NT2/D1 (cell line): ENCODE results near the gene RUFY3.
A peak's percentile ranks its signal among the peaks of the same experiment; 100 is the strongest.
"Not testable (repeated sequence)": the region's sequence is repeated elsewhere in the genome, so short reads cannot be mapped to it uniquely, and the experiment has no call there.

Experiments used
- DNase-seq: peaks from one replicate; pipeline ENCODE4 v3.0.0-alpha.2; 2011; ENCODE audit warnings: low read depth, low spot score
- H3K27me3 ChIP-seq: 2 replicates; pipeline ENCODE4 v1.6.0; 2011; ENCODE audit warnings: mild to moderate bottlenecking; ENCODE audit not compliant: insufficient read length, insufficient read depth
- H3K36me3 ChIP-seq: 2 replicates; pipeline ENCODE4 v1.6.1; 2011; ENCODE audit warnings: mild to moderate bottlenecking, low read length, mixed read lengths; ENCODE audit not compliant: insufficient read depth, insufficient read length
- H3K4me1 ChIP-seq: 2 replicates; pipeline ENCODE4 v1.5.1; 2011; ENCODE audit not compliant: insufficient read depth, insufficient read length
- H3K4me3 ChIP-seq: 2 replicates; pipeline ENCODE4 v1.5.1; 2011; ENCODE audit warnings: low read depth; ENCODE audit not compliant: insufficient read length
- H3K9ac ChIP-seq: 2 replicates; pipeline ENCODE4 v1.6.0; 2011; ENCODE audit warnings: low read depth; ENCODE audit not compliant: insufficient read length
- H3K9me3 ChIP-seq: 2 replicates; pipeline ENCODE4 v1.5.1; 2011; ENCODE audit warnings: mild to moderate bottlenecking, low read length; ENCODE audit not compliant: insufficient read depth
- SUZ12 ChIP-seq: IDR thresholded peaks from 2 replicates; pipeline ENCODE4 v1.6.1; 2011; ENCODE audit not compliant: insufficient read length, insufficient read depth; ENCODE audit errors: extremely low read depth
- YY1 ChIP-seq: IDR thresholded peaks from 2 replicates; pipeline ENCODE4 v1.6.1; 2011; ENCODE audit not compliant: insufficient read length, insufficient read depth
- ZNF274 ChIP-seq: IDR thresholded peaks from 2 replicates; pipeline ENCODE4 v1.6.1; 2011; ENCODE audit warnings: mild to moderate bottlenecking, low read depth, low read length

The RUFY3 gene

DNA sequence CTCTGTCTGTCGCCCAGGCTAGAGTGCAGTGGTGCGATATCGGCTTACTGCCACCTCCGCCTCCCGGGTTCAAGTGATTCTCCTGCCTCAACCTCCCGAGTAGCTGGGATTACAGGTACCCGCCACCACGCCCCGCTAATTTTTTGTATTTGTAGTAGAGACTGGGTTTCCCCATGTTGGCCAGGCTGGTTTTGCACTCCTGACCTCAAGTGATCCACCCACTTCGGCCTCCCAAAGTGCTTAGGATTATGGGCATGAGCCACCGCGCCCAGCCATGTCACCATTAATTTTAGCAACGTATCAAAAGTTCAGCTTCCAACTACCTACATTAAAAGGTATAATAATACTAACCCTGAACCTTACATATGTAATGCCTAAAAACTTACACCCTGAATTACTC lies 34.4 kb upstream of the RUFY3 start:
- no peaks in the 10 kb centered on the region for H3K9me3 ChIP-seq
- peaks cover 25% of the 10 kb centered on the region for H3K36me3 ChIP-seq
- H3K27me3 ChIP-seq, result no peaks in the 10 kb centered on the region
- TF ChIP-seq SUZ12, result no peak
- no peak for TF ChIP-seq ZNF274
- TF ChIP-seq YY1, result no peak
- no peaks in the 10 kb centered on the region for H3K4me1 ChIP-seq
- H3K9ac ChIP-seq, result peak overlapping the region; percentile 92
- H3K4me3 ChIP-seq, result peak overlapping the region; percentile 96
- no peak for DNase-seq

DNA sequence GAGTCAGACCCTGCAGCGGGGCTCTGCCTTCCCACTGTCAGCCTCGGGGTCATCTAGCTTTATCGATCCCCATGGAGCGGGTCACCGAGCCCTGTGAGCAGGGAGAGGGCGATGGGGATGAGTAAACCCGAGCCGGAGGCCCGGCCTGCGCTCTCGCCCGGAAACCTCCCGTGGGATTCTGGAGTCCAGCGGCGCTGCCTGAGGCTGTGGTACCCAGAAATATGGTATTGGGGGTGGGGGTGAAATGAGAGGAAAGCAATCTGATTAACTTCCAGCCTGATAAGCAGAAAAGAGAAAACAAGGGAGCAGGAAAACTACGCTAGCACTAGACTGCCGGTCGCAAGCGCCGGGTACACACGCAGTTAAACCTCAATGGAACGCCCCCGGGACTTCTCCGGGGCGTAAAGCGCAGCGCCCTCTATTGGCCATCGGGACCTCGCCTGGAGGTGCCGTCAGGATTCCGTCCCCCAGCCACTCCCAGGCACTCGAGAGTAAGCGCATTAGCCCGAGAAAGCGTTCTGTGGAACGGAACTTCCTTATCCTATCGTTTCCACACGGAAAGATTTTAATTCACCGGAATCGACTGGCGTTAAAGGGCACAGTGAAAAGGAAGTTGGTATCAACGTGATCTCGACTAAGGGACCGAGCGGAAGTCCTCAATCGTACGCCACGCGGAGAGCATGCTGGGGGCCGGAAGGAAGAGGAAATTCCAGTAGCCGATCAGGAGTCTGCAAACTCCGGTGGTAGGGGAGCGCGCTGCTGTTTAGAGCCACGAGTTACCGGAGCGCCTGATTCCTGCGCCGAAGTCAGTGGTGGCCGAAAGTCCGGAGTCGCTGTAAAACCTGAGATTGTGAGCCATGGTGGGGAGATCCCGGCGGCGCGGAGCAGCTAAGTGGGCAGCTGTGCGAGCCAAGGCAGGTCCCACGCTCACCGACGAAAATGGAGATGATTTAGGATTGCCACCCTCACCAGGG lies 33.7 kb upstream of the RUFY3 start, which contains the start of gene UTP3:
TSS of gene UTP3 (plus strand) at position 712 of the 974 bp plus-strand sequence. CDS start at position 858, 146 bp downstream.
- Histone ChIP-seq H3K4me1 (no peaks in the 10 kb centered on the region), H3K9ac (peak within 1 kb of the TSS; percentile 97), H3K27me3 (no peaks in the 10 kb centered on the region), H3K4me3 (peak within 1 kb of the TSS; percentile 96), H3K36me3 (peaks cover 25% of the 10 kb centered on the region), H3K9me3 (no peaks in the 10 kb centered on the region)
- no peak for TF ChIP-seq SUZ12
- no peak for TF ChIP-seq YY1
- TF ChIP-seq ZNF274, result no peak
- DNase-seq, result peak; percentile 93

DNA sequence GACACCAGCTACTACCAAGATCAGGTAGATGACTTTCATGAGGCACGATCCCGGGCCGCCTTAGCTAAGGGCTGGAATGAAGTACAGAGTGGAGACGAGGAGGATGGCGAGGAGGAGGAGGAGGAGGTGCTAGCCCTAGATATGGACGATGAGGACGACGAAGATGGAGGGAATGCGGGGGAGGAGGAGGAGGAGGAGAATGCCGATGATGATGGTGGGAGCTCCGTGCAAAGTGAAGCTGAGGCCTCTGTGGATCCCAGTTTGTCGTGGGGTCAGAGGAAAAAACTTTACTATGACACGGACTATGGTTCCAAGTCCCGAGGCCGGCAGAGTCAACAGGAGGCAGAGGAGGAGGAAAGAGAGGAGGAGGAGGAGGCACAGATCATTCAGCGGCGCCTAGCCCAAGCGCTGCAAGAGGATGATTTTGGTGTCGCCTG lies 33.0 kb upstream of the RUFY3 start:
- H3K36me3 ChIP-seq, result peaks cover 25% of the 10 kb centered on the region
- H3K27me3 ChIP-seq, result no peaks in the 10 kb centered on the region
- H3K4me1 ChIP-seq, result no peaks in the 10 kb centered on the region
- H3K9me3 ChIP-seq, result no peaks in the 10 kb centered on the region
- TF ChIP-seq SUZ12, result no peak
- TF ChIP-seq ZNF274, result no peak
- TF ChIP-seq YY1, result no peak
- DNase-seq, result no peak
- peak overlapping the region; percentile 97 for H3K9ac ChIP-seq
- H3K4me3 ChIP-seq, result peak overlapping the region; percentile 96

DNA sequence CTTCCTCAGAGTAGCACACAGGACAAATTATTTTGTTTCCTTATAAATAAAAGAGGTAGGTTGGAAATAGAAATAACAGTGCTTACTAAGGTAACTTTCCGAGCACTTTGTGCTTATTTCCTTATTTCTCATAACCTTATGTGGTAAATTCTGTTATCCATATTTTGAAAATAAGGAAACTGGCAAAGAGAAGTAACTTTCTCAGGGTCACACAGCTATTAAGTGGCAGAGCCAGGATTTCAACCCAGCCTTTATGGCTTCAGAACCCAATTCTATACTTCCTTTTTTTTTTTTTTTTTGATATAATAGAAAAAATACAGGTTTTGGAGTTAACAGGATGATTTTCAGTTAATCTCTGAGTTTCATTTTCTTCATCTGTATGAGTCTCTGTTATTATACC lies 30.1 kb upstream of the RUFY3 start:
- H3K4me3 ChIP-seq, result no peak overlapping the region
- H3K9me3 ChIP-seq, result no peaks in the 10 kb centered on the region
- H3K9ac ChIP-seq, result no peak overlapping the region
- TF ChIP-seq SUZ12 (no peak), YY1 (no peak), ZNF274 (no peak)
- H3K36me3 ChIP-seq, result peaks cover 25% of the 10 kb centered on the region
- no peaks in the 10 kb centered on the region for H3K4me1 ChIP-seq
- DNase-seq, result no peak
- H3K27me3 ChIP-seq, result no peaks in the 10 kb centered on the region

DNA sequence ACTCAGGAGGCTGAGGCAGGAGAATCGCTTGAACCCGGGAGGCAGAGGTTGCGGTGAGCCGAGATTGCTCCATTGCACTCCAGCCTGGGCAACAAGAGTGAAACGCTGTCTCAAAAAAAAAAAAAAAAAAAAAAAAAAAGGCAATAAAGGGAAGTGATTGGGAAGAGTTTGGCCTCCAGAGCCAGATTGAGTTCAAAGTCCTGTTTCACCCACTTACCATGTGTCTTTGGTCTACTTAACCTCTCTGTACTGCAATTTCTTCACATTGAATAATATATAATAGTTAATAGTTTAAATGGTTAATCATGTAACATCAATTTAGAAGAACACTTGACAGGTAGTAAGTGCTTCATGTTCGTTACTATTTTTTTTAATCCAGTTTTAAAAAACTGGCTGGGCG lies 27.1 kb upstream of the RUFY3 start:
- H3K9me3 ChIP-seq, H3K4me3 ChIP-seq, H3K27me3 ChIP-seq, DNase-seq, H3K4me1 ChIP-seq, H3K9ac ChIP-seq: not testable (repeated sequence)
- H3K36me3 ChIP-seq, result peaks cover 19% of the 10 kb centered on the region

DNA sequence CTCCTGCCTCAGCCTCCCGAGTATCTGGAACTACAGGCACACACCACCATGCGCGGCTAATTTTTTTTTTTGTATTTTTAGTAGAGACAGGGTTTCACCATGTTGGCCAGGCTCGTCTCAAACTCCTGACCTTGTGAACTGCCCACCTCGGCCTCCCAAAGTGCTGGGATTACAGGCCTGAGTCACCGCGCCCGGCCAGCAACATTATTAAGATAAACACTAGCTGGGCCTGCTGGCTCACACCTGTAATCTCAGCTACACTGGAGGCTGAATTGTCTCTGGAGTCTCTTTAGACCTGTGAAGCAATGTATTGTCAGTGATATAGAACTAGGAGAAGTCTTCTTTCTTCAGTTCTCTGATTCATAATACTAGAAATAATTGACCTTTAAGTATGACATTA lies 23.3 kb upstream of the RUFY3 start:
- DNase-seq, H3K4me1 ChIP-seq, H3K36me3 ChIP-seq: not testable (repeated sequence)

DNA sequence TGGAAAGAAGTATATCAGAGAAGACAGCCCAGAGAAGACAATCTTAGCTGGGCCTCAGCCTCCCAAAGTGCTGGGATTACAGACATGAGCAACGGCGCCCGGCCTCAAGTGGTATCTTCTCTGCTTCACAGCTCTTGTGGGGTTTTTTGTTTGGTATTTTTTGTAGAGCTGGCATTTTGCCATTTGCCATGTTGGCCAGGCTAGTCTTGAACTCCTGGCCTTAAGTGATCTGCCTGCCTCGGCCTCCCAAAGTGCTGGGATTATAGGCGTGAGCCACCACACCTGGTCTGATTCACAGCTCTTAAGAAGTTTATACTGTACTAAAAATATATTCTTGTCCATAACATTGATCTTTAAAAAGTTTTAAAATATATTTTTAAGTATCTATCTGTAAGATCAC lies 21.1 kb upstream of the RUFY3 start:
- H3K36me3 ChIP-seq, result no peaks in the 10 kb centered on the region
- TF ChIP-seq YY1 (no peak), SUZ12 (no peak), ZNF274 (no peak)

More for the DNA sequence above, 23.3 kb upstream of the RUFY3 start:
- H3K27me3 ChIP-seq, H3K4me3 ChIP-seq, H3K9me3 ChIP-seq, H3K9ac ChIP-seq: not testable (repeated sequence)

More for the DNA sequence above, 21.1 kb upstream of the RUFY3 start:
- no peaks in the 10 kb centered on the region for H3K9me3 ChIP-seq
- no peak overlapping the region for H3K4me3 ChIP-seq
- no peaks in the 10 kb centered on the region for H3K27me3 ChIP-seq
- no peaks in the 10 kb centered on the region for H3K4me1 ChIP-seq
- no peak overlapping the region for H3K9ac ChIP-seq
- DNase-seq, result no peak
